GM21447 (cell line): ENCODE data around the gene NXNL1.
A peak's percentile ranks its signal among the peaks of the same experiment; 100 is the strongest.
"Not testable (repeated sequence)": the region's sequence is repeated elsewhere in the genome, so short reads cannot be mapped to it uniquely, and the experiment has no call there.

Experiments
- ATAC-seq: cut with Tn5 transposase; IDR thresholded peaks from one replicate; pipeline ENCODE4 v1.9.1; 2021; ENCODE audit not compliant: unreplicated experiment

NXNL1 gene, protein sequence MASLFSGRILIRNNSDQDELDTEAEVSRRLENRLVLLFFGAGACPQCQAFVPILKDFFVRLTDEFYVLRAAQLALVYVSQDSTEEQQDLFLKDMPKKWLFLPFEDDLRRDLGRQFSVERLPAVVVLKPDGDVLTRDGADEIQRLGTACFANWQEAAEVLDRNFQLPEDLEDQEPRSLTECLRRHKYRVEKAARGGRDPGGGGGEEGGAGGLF

DNA sequence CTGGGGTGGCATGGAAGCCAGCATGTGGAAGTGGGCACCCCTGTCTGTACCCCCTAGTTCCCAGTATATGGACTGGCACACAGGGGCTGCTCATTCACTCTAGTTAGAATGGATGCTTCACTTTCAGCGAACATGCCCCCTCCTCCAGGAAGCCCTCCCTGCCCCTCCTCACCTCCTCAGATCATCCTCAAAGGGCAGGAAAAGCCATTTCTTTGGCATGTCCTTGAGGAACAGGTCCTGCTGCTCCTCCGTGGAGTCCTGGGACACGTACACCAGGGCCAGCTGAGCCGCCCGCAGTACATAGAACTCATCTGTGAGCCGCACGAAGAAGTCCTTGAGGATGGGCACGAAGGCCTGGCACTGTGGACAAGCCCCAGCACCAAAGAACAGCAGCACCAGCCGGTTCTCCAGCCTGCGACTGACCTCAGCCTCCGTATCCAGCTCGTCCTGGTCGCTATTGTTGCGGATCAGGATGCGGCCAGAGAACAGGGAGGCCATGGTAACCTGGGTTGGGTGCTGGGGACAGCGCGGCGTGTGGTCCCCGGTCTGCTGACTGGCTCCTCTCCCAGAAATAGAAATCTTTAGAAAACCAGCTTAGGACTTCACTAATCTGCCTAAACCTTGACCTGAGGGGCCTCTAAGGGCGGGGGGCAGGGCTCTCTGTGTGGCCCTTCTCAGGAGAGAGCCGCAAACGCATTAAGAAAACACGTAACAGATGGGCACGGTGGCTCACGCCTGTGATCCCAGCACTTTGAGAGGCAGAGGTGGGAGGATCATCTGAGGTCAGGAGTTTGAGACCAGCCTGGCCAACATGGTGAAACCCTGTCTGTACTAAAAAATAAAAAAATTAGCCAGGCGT is at the start of gene NXNL1:
TSS of gene NXNL1 (minus strand) at position 555 of the 859 bp plus-strand sequence. CDS start at position 498, 57 bp downstream.
- ATAC-seq, result no peak

DNA sequence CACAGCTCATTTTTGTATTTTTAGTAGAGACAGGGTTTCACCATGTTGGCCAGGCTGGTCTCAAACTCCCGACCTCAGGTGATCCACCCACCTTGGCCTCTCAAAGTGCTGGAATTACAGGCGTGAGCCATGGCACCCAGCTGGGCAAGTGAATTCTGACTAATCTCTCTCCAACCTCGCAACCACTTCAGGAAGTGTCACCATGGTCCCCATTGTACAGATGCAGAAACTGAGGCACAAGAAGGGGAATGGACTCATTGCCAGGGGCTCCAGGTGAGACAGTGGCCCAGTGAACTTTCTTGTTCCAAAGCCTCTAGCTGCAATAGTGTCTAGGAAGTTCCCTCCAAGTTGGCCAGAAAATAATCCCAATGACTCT is 47.8 kb upstream of the NXNL1 start:
- ATAC-seq, result not testable (repeated sequence)

DNA sequence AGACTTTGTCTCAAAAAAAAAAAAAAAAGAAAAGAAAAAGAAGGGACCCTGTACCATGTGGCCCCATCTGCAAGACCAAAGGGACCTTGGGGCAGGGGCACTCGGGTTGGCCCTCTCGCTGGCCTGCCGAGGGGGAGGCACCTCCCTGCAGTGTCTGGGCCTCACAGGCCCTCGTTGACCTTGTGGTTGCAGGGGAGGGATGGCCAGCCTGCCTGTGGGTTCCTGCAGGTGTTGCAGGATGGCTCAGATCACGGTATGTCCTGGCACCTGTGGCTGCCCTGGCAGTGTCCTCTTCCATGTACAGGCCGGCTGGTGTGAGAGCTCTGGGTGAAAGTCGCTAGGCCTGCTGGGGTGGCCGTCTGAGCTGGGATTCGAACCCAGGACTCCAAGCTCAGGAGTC is 46.0 kb upstream of the NXNL1 start:
- ATAC-seq, result no peak

DNA sequence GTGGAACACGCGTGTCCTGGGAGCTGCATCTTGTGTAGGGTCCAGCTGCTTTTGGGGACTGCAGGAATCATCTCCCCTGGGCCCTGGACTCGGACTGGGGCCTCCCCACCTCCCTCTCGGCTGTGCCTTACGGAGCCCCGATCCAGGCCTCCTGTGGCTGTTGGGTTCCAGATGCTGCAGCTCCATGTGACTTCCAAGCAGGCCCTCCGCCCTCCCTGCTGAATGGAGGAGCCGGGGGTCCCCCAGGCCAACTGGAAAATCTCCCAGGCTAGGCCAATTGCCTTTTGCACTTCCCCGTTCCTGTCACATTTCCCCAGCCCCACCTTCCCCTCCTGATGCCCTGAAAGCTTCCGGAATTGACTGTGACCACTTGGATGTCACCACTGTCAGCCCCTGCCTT is 44.5 kb upstream of the NXNL1 start:
- no peak for ATAC-seq

DNA sequence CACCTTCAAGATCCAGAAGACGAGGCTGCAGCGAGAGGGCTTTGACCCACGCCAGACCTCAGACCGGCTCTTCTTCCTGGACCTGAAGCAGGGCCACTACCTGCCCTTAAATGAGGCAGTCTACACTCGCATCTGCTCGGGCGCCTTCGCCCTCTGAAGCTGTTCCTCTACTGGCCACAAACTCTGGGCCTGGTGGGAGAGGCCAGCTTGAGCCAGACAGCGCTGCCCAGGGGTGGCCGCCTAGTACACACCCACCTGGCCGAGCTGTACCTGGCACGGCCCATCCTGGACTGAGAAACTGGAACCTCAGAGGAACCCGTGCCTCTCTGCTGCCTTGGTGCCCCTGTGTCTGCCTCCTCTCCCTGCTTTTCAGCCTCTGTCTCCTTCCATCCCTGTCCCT is 43.7 kb upstream of the NXNL1 start:
- ATAC-seq, result no peak

DNA sequence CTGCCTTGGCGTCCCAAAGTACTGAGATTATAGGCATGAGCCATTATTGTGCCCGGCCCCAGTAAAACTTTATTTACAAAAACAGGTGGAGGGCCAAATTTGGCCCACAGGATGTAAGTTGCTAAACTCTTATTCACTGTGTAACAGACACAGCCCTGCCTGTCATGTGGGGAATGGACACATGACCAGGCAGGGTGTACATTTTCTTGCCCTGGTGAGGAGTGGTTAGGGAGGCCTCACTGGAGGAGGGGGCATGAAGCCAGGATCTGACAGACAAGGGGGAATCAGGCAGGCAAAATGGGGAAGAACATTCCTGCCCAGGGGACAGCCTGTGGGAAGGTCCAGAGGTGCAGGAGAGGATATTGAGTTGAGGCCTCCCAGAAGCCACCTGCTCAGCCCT is 43.3 kb upstream of the NXNL1 start:
- ATAC-seq, result no peak

DNA sequence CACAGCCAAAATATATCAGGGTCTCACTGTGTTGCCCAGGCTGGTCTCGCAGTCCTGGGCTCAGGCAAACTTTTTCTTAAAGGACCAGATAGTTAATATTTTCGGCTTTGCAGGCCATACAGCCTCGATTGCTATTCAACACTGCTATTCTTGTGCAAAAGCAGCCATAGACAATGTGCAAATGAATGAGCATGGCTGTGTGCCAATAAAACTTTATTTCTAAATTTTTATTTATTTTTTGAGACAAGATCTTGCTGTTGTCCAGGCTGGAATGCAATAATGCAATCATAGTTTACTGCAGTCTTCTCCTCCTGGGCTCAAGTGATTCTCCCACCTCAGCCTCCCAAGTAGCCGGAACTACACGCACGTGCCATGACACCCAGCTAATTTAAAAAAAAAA is 42.5 kb upstream of the NXNL1 start:
- ATAC-seq, result no peak

DNA sequence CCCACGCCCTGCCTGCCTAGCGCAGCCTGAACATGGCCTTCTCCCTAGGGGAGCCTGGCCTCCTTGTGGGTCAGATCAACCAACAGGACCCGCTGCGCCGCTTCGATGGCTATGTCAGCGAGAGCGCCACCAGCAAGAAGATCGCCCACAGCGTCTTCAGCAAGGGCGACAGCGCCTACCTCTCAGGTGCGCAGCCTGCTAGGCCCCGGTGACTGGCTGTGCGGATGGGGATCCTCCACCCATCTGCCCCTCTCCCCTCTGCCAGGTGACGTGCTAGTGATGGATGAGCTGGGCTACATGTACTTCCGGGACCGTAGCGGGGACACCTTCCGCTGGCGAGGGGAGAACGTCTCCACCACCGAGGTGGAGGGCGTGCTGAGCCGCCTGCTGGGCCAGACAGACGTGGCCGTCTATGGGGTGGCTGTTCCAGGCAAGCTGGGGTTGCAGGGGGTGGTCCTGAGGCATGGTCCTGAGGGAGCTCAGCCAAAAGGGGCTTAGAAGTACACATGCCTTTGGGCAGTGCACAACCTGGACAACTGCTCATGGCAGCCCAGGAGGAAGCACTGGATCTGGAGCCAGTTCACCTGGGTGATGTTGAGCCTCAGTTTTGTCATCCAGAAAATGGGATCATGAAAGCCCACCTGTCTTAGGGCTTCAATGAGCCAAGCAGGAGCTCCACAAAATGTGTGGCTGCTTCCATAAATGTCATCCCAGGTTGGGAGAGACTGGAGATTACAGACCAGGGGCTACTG is 39.9 kb upstream of the NXNL1 start:
- no peak for ATAC-seq

DNA sequence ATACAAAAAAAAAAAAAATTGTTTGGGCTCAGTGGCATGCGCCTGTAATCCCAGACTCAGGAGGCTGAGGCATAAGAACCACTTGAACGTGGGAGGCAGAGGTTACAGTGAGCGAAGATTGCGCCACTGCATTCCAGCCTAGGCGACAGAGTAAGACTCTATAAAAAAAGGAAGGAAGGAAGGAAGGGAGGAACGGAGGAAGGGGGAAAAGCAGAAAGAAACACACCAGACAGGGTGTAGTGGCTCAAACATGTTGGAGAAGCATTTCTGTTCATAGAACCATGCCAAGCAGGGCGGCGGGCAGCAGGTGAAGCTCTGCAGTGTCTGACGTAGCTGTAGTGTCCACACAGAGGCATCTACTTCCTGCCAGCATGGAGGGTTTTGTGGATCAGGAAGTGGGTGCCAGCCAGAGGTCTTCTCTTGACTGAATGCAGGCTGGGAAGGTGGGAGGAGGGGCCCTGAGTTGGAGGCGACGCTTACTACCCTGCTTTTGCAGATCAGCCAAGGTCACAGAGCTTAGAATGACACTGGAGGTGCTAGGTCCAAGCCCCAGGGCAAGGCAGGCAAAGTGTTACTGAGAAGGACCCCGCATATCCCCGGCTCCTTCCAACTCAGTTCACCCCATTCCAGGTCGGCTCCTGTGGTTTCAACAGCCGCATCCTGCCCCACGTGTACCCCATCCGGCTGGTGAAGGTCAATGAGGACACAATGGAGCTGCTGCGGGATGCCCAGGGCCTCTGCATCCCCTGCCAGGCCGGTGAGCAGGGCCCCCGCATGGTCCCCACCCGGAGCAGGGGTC is 39.1 kb upstream of the NXNL1 start:
- no peak for ATAC-seq

DNA sequence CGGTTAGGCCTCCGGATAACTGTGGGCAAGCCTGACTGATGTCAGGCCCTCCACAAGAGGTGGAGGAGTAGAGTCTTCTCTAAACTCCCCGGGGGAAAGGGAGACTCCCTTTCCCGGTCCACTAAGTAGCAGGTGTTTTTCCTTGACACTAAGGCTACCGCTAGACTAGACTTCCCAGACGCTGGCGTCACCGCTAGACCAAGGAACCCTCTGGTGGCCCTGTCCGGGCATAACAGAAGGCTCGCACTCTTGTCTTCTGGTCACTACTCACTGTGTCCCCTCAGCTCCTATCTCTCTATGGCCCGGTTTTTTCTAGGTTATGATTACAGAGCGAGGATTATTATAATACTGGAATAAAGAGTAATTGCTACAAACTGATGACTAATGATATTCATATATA is 38.3 kb upstream of the NXNL1 start:
- not testable (repeated sequence) for ATAC-seq

DNA sequence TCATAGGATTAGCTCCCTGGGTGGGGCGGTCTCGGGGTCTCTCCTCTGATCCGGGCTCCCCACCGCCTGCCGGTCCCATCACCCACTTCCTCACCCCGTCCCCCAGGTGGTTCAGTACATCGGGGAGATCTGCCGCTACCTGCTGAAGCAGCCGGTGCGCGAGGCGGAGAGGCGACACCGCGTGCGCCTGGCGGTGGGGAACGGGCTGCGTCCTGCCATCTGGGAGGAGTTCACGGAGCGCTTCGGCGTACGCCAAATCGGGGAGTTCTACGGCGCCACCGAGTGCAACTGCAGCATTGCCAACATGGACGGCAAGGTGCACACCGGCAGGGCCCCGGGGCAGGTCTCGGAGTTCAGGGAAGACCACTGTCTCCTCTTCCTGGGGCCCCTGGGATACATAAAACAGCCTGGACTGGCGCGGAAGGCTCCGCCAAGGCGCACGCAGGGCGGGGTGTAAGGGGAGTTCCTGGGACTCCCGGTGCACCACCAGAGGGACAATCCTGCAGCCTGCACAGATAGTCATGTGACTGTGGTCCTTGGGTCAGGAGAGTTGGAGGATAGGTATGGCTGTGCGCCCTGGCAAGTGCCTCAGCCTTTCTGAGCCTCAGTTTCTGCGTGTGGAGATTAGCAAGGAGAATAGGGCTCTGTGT is 36.5 kb upstream of the NXNL1 start:
- ATAC-seq, result no peak

DNA sequence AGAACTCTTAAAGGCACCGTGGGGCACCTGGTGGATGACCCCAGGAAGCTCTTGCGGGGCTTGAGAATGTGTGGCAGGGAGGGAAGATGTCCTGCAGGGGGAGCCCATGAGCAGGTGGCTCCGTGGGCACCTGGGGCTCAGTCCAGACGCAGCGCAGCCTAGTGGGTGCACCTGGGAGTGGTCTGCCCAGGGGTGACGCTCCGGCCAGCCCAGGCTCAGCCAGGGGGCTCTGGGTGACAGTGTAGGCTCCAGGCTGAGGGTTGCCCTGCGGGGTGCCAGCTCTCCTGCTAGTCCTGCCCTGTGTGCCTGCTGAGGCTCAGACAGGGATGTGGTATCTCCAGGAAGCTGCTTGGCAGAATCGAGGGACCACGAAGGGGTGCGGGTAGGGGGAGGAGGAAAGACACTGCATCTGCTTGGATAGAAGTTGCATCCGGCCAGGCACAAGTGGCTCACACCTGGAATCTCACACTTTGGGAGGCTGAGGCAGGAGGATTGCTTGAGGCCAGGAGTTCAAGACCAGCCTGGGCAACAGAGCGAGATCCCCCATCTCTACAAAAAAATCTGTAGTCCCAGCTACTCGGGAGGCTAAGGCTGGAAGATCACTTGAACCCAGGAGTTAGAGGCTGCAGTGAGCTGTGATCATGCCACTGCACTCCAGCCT is 35.7 kb upstream of the NXNL1 start:
- peak; percentile 77 for ATAC-seq

DNA sequence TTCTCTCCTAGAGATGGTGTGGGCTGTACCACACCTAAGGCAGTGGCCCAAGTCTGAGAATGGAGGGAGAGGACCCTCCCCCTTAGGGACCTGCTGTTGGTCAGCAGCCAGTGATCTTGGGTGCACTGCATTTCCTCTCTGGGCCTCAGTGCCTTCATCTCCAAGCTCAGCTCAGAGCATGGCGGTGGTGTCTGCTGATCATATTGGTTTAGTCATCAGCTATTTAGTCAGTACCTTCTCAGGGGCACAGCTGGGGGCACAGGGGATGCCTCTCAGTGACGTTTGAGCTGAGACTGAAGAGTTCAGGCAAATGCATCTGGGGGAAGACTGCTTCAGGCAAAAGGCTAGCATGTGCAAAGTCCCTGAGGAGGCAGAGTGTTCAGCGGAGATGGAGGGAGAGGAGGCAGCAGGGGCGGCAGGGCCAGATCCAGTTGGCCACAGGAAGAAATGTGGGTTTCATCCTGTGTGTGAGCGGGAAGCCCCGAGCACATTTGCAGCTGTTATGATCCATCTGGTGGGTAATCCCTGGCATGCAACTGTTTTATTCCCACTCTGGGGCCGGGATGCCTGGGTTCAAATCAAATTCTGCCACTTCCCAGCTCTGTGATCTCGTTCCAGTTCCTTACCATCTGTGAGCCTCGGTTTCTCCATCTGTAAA is 35.0 kb upstream of the NXNL1 start:
- ATAC-seq, result no peak

DNA sequence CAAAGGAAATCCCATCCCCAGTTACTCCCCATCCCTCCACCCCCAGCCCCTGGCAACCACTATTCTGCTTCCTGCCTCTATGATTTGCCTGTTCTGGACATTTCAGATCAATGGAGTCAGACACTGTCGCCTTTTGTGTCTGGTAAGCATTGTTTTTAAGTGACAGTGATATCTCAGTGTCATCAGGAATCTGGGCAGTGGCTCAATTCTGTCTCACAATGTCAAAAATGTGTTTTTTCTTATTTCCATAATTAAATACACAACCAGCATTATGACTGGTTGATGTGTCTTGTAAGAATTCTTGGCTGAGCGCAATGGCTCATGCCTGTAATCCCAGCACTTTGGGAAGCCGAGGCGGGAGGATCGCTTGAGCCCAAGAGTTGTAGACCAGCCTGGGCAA is 30.6 kb upstream of the NXNL1 start:
- no peak for ATAC-seq

DNA sequence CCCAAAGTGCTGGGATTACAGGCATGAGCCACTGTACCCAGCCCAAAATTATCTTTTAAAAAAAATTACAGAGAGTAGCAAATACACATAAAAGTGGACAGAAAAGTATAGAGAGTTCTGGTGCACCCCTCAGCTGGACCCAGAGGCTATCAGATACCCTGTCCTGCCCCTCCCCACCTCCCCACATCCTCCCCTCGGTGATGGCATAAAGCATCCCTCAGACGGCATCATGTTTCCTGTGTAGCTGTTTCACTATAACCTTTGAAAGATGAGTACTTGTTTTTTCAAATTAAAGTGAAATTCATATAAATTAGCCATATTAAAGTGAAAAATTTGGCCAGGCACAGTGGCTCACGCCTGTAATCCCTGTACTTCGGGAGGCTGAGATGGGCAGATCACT is 29.7 kb upstream of the NXNL1 start:
- no peak for ATAC-seq

DNA sequence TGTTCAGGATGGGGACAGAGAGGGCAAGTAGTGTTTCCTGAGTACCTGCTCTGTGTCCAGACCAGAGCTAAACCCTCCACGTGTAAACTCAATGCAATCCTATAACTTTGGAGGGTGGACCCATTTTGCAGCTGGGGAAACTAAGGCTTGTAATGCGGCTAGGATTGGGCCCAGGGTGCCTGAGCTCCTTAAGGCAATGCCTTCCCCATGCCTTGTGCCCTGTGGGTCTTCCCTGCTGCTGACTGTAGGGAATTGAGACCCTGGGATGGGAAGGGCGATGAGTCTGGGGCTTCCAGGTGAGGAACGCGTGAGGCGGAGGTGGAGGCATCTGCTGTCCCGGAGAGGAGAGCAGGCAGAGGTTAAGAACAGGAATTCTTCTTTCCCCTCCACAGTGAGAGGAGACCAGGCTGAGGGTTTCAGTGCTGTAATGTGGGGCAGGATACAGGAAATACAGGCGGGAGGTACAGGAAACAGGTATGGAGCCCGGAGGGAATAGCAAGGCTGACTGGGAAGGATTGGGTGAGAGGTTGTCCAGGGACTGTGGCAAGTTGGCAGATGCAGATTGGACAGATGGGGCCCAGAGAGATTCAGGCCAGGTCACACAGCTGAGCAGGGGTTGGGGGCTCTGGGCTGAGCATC is 28.8 kb upstream of the NXNL1 start:
- ATAC-seq, result no peak

DNA sequence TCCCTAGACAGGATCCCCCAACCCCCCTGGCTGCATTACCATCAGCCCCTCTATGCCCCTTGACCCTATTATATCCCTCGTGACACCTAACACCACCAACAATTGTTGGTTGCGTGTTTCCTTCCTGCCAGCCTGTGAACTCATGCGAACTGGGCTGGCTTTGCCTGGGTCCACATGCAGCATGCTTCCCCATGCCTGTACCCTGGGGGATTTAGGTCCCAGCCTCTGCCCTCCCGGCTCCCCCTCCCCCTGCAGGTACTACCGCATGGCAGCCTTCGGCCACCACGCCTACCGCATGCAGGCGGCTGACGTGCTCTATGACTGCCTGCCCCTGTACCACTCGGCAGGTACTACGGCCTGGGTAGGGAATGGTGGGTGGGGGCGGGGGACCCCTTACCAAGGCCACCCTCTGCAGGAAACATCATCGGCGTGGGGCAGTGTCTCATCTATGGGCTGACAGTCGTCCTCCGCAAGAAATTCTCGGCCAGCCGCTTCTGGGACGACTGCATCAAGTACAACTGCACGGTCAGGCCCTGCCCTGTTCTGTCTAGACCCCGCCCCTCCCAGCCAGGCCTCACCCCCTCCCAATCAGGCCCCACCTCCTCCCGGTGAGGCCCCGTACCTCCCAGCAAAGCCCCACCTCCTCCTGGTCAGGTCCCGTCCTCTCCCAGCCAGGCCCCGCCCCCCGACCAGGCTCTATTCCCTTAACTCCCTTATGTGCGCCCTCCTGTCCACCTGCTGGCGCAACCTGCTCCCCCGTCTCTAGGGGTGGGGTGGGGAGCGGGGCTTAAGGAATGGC is 28.1 kb upstream of the NXNL1 start:
- peak; percentile 51 for ATAC-seq
